Transverse colon (tissue), 3 donors: Measurements from ENCODE around the gene ARHGEF16.

ENCODE experiments used
- CTCF ChIP-seq, 5 experiments: fragments of 200-600 bp in 3 of 5; fragments of 450-650 bp in 2 of 5; sonication (generic) in 3 of 5; IDR thresholded peaks; 1 replicate in 2 of 5; 2 replicates in 3 of 5; pipeline ENCODE4 v1.5.1; 2016 to 2017; ENCODE audit warnings: antibody characterized with exemption in 5 of 5, inconsistent platforms in 3 of 5, mild to moderate bottlenecking in 2 of 5, moderate library complexity in 1 of 5
- POLR2A ChIP-seq: fragments of 450-650 bp; IDR thresholded peaks from one replicate; pipeline ENCODE4 v1.6.1; 2016; ENCODE audit warnings: antibody characterized with exemption, mild to moderate bottlenecking, moderate library complexity

GRCh38 chr1:3455670-3456448 is 1.4 kb downstream of the ARHGEF16 start:
- TF ChIP-seq CTCF (IDR thresholded peaks at IDR 0.05) (no peak), POLR2A (no peak)
